ENCODE results near the gene LIMD2. TPM values are rescaled to one million over a fixed set of nuclear protein-coding genes. Genes with fewer than 3 reads are reported as not detected.

LIMD2 gene
- total and polyA plus RNA-seq, 2 of the 8 experiments (the other 6 are each of a cell fraction or from before 2014, with no cell fraction given) = 72.0 to 77.2 TPM

DNA sequence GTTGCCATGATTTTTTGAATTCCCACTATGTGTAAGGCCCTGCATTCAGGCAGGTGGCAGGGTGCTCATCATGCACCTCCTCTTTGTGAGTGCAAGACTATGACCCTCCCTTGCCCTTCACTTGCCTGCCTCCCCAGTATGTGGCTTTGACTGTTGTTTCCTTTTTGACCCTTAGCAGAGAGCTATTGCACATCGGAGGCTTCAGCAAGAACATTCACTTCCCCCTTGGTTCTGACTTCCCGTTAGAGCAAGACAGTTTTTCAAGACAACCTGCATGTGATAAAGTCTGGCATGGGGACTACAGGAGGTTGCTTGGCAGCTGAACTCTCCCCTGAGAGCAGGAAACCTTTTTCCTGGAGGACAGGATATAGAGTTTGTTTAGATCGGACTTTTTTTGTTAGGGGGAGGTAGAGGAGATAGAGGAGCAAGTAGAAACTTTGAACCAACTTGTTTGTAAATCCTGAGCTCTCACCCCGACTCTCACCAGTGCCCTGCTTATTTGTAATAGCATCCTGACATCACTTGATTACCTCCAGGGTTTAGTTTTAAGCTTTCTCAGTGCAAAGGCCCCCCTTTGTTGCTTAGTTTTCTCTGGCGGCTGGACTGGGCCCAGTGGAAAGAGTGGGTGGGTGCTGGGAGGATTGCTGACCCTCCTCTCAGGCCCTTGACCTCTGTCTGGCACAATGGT lies 34.3 kb downstream of the LIMD2 start:
- H3K9me3 ChIP-seq (ENCODE audit: insufficient read depth in 2 of 2, low read depth in 1 of 2, low read length in 1 of 2) = no peaks in the 10 kb centered on the region
- no peak overlapping the region for H3K56ac ChIP-seq (replicated peaks; ENCODE audit: insufficient read length, low read depth, low read length)
- no peak overlapping the region for H3K9ac ChIP-seq (replicated peaks in 1 of 4; ENCODE audit: extremely low read depth in 1 of 4, low read depth in 3 of 4, low read length in 3 of 4)
- H2BK15ac ChIP-seq (ENCODE audit: low read length) = no peak overlapping the region
- no peak for DNase-seq (ENCODE audit: low read depth in 1 of 2, low spot score in 2 of 2)
- WGBS, 2 experiments (ENCODE audit: extremely low coverage in 1 of 2, insufficient coverage in 1 of 2, insufficient read length in 1 of 2, insufficient replicate concordance in 2 of 2, low coverage in 1 of 2, low lambda C conversion rate in 2 of 2, missing lambda C conversion rate in 1 of 2) = 94% methylated on average over 5 of the region's 5 CpGs; no CpG with 5 or more reads in 1 of the 2 experiments
- no peak for TF ChIP-seq PHF8 (conservative IDR thresholded peaks at IDR 0.05; ENCODE audit: low read depth, low read length)
- no peak overlapping the region for H3K27ac ChIP-seq (ENCODE audit: low read depth, low read length)
- H2BK120ac ChIP-seq (replicated peaks; ENCODE audit: low read depth, low read length) = no peak overlapping the region
- ChIA-PET POLR2A (ENCODE audit: partially characterized antibody) (interaction anchor here (0.9 to 1.8 kb wide), 3 partner anchors 9 to 11 kb away, joined by 3 to 6 read pairs (median 3); no protein-coding TSS in a partner anchor), CTCF (ENCODE audit: partially characterized antibody) (interaction anchor here (0.5 to 3.4 kb wide), 17 partner anchors 11 to 1170 kb away, joined by 3 to 14 read pairs (median 4); no protein-coding TSS in a partner anchor)
- no peak overlapping the region for H2BK12ac ChIP-seq (ENCODE audit: low read depth, low read length)
- H4K8ac ChIP-seq (ENCODE audit: extremely low read depth, insufficient read depth, low read length) = no peak overlapping the region
- no peak overlapping the region for H2AK5ac ChIP-seq (ENCODE audit: low read depth, low read length)
- H3K4me3 ChIP-seq (ENCODE audit: extremely low read depth in 1 of 4, insufficient read depth in 2 of 4, low read depth in 3 of 4, low read length in 4 of 4) = no peak overlapping the region
- H3K23ac ChIP-seq (ENCODE audit: insufficient read length) = no peak overlapping the region
- no peaks in the 10 kb centered on the region for H3K79me1 ChIP-seq (ENCODE audit: low read depth, low read length)
- H3K27me3 ChIP-seq (replicated peaks in 1 of 4; ENCODE audit: control insufficient read depth in 3 of 4, extremely low read depth in 1 of 4, insufficient read depth in 3 of 4, low read length in 3 of 4) = no peaks in the 10 kb centered on the region
- H4K91ac ChIP-seq (replicated peaks; ENCODE audit: insufficient read length, low read length) = no peak overlapping the region
- no peaks in the 10 kb centered on the region for H3K79me2 ChIP-seq (ENCODE audit: control insufficient read depth in 1 of 2, insufficient read depth in 2 of 2, low read length in 2 of 2)
- no peak overlapping the region for H3K14ac ChIP-seq (ENCODE audit: insufficient read length)
- H3K18ac ChIP-seq (ENCODE audit: extremely low read depth, low read length) = no peak overlapping the region
- FAIRE-seq = no peak
- H3K4me2 ChIP-seq (ENCODE audit: insufficient read depth in 1 of 2, low read depth in 2 of 2, low read length in 2 of 2) = no peak overlapping the region
- no peak overlapping the region for H3K4ac ChIP-seq (replicated peaks; ENCODE audit: insufficient read length, low read depth, low read length)
- no peak overlapping the region for H4K5ac ChIP-seq (ENCODE audit: insufficient read length, low read depth, low read length)
- H3K36me3 ChIP-seq (ENCODE audit: control insufficient read depth in 2 of 4, insufficient read depth in 4 of 4, low read length in 3 of 4) = no peaks in the 10 kb centered on the region; a peak in 1 of 8 replicates
- H4K20me1 ChIP-seq (replicated peaks in 1 of 2; ENCODE audit: control insufficient read depth in 1 of 2, insufficient read depth in 2 of 2, low read length in 2 of 2) = no peaks in the 10 kb centered on the region
- no peaks in the 10 kb centered on the region for H3K4me1 ChIP-seq (replicated peaks in 1 of 4; ENCODE audit: control insufficient read depth in 3 of 4, insufficient read depth in 4 of 4, low read length in 3 of 4)
- no peak overlapping the region for H2BK20ac ChIP-seq (ENCODE audit: low read length)
- H2AFZ ChIP-seq (ENCODE audit: low read length) = no peak overlapping the region
- no peaks in the 10 kb centered on the region for H3K23me2 ChIP-seq (ENCODE audit: low read depth, low read length)
- no peak overlapping the region; the same call in 1 of the 2 replicates for H2BK5ac ChIP-seq (ENCODE audit: low read depth, low read length)
